Peyer's patch (tissue), 4 donors: ENCODE data around the gene SF3B6.

ENCODE experiments used
- CTCF ChIP-seq, 6 experiments: fragments of 450-650 bp in 4 of 6; fragments of 200-600 bp in 2 of 6; sonication (generic) in 1 of 6; IDR thresholded peaks; one replicate each; pipeline ENCODE4 v1.5.1; 2017 to 2019; ENCODE audit warnings: antibody characterized with exemption in 6 of 6, mild to moderate bottlenecking in 3 of 6, moderate library complexity in 1 of 6
- POLR2A ChIP-seq, 2 donors: fragments of 450-650 bp; IDR thresholded peaks; one replicate each; pipeline ENCODE4 v1.5.1; 2017; ENCODE audit warnings: antibody characterized with exemption in 2 of 2, mild to moderate bottlenecking in 2 of 2, moderate library complexity in 2 of 2

- TF ChIP-seq POLR2A (IDR thresholded peaks at IDR 0.05) (no peak), CTCF (IDR thresholded peaks at IDR 0.05) (no peak)
These were observed 56.4 kb downstream of the SF3B6 start for GRCh38 chr2:24019729-24020128.
